Testis (tissue), 3 donors: Measurements from ENCODE around the gene LIMK2. TPM values are rescaled to one million over a fixed set of nuclear protein-coding genes. Genes with fewer than 3 reads are reported as not detected.

Source experiments
- DNase-seq: peaks from one replicate; pipeline ENCODE4 v3.0.0-alpha.2; 2019
- H3K27ac ChIP-seq, 2 donors: fragments of 200-600 bp; sonication (generic); one replicate each; pipeline ENCODE4 v1.5.1; 2019
- H3K27me3 ChIP-seq: fragments of 200-600 bp; sonication (generic); one replicate; pipeline ENCODE4 v1.5.1; 2019
- H3K36me3 ChIP-seq: fragments of 200-600 bp; sonication (generic); one replicate; pipeline ENCODE4 v1.5.1; 2017; ENCODE audit warnings: low read depth; ENCODE audit errors: missing control alignments
- H3K4me1 ChIP-seq: fragments of 200-600 bp; sonication (generic); one replicate; pipeline ENCODE4 v1.5.1; 2019
- H3K4me3 ChIP-seq, 2 donors: fragments of 200-600 bp; sonication (generic); one replicate each; pipeline ENCODE4 v1.5.1; 2017 to 2019
- H3K9me3 ChIP-seq: fragments of 200-600 bp; sonication (generic); one replicate; pipeline ENCODE4 v1.5.1; 2017
- CTCF ChIP-seq, 3 experiments: fragments of 450-650 bp in 2 of 3; fragments of 200-600 bp in 1 of 3; sonication (generic) in 1 of 3; IDR thresholded peaks; one replicate each; pipeline ENCODE4 v1.5.1; 2016 to 2019; ENCODE audit warnings: antibody characterized with exemption in 3 of 3, mild to moderate bottlenecking in 2 of 3, moderate library complexity in 1 of 3
- POLR2A ChIP-seq: fragments of 450-650 bp; IDR thresholded peaks from one replicate; pipeline ENCODE4 v1.6.1; 2017; ENCODE audit warnings: antibody characterized with exemption, mild to moderate bottlenecking, moderate library complexity
- WGBS, 2 donors: methylation state at CpG; one replicate each; pipeline ENCODE4 v1.1.5; 2018; 5-methylcytosine and 5-hydroxymethylcytosine counted together
- intact Hi-C: fragments of 100-400 bp; cut with DNase I; formaldehyde crosslinking; loops from one replicate; pipeline ENCODE4 v1.15.1; 2023; ENCODE audit warnings: low total_unique reads
- polyA plus RNA-seq: library from polyadenylated mRNA; stranded (reverse); fragments of 350-450 nt; fragmentation: Illumina TruSeq; extraction: RNeasy Lipid Tissue Mini Kit (QIAGEN cat#74804); gene quantifications from one replicate; pipeline ENCODE4 v1.2.3, GENCODE V29; 2014; ENCODE audit warnings: low read depth, low replicate concordance; ENCODE audit not compliant: insufficient read depth
- total RNA-seq, 2 donors: library from RNA; depleted of rRNA; stranded (reverse); fragments of >200 nt; gene quantifications; one replicate each; pipeline ENCODE4 v1.2.3, GENCODE V29; 2016

LIMK2 gene
- total and polyA plus RNA-seq, 3 donors from 2014 or later = 51.7 to 101 (median 94.0) TPM

GRCh38 chr22:31206896-31207687, 5.0 kb upstream of the LIMK2 start:
- TF ChIP-seq CTCF (IDR thresholded peaks at IDR 0.05) = no peak
- no peak for TF ChIP-seq POLR2A
- intact Hi-C loops = loop anchor here (10.0 kb wide), 1 partner anchor 68 kb away; no protein-coding TSS in a partner anchor
- H3K27me3 ChIP-seq = no peaks in the 10 kb centered on the region
- H3K9me3 ChIP-seq = no peaks in the 10 kb centered on the region
- no peak overlapping the region for H3K27ac ChIP-seq
- DNase-seq = no peak
- no peaks in the 10 kb centered on the region for H3K36me3 ChIP-seq
- WGBS, 2 donors = 65% methylated on average over 6 to 8 of the region's 8 CpGs
- H3K4me1 ChIP-seq = no peaks in the 10 kb centered on the region
- H3K4me3 ChIP-seq = no peak overlapping the region

GRCh38 chr22:31210556-31211421, 1.3 kb upstream of the LIMK2 start:
- Histone ChIP-seq H3K9me3 (no peaks in the 10 kb centered on the region), H3K4me3 (no peak overlapping the region), H3K27me3 (no peaks in the 10 kb centered on the region), H3K27ac (peak overlapping the region in 1 of 2 donors; percentile 61), H3K4me1 (peaks cover 6% of the 10 kb centered on the region), H3K36me3 (no peaks in the 10 kb centered on the region)
- DNase-seq = no peak
- 46 to 73% methylated on average over 8 of the region's 8 CpGs for WGBS, 2 donors
- TF ChIP-seq POLR2A = no peak
- no peak for TF ChIP-seq CTCF (IDR thresholded peaks at IDR 0.05)
- intact Hi-C loops = no loop called here

GRCh38 chr22:31211482-31211861, 626 bp upstream of the LIMK2 start:
- Histone ChIP-seq H3K27me3 (no peaks in the 10 kb centered on the region), H3K9me3 (no peaks in the 10 kb centered on the region), H3K4me1 (peaks cover 8% of the 10 kb centered on the region), H3K36me3 (no peaks in the 10 kb centered on the region), H3K27ac (peak overlapping the region in 1 of 2 donors; percentile 61), H3K4me3 (peak overlapping the region; percentile 77 to 95)
- no peak for DNase-seq
- WGBS, 2 donors = 54 to 62% methylated on average over 6 to 7 of the region's 7 CpGs
- intact Hi-C loops = no loop called here
- TF ChIP-seq CTCF (IDR thresholded peaks at IDR 0.05) (no peak), POLR2A (no peak)

DNA sequence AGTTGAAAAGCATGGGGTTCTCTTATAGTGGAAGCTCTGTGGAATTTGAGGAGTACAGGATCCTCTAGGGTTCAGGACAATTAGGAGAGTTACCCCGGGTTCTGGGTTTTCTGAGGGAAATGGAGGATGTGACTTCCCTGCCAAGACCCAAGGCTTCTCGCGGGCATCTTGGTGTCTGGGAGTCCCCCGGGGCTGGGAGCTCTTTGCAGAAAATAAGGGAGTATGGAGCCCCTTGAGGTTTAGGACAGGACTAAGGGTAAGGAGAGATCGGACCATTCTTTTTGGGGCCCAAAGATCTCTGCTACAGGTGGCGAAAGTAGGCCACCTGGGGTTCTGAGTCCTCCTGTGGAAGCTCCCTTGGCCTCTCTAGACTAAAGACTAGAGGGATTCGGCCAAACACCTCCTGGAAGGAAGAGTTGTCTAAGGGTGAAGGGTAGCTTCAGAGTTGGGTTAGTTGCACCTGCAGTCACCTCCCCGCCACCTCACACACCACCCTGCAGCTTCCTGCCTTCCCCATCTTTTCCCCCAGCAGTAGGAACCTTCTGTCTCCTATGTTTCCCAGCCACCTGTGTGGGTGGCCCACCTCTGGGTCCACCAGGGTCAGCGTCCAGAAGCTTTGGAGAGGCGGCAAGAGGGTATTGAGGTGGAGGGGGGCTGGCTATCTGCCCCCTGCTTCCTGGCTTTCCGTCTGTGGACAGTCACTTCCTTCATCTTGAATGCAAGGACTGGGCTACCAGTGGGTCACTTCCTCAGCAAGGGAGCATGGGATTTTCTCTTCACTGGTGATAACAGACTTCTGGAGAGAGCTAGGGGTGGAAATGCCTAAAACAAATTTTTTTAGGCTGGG, 908 bp downstream of the LIMK2 start:
- intact Hi-C loops = no loop called here
- H3K9me3 ChIP-seq = no peaks in the 10 kb centered on the region
- no peak for DNase-seq

More for the DNA sequence above, 908 bp downstream of the LIMK2 start:
- Histone ChIP-seq H3K27me3 (no peaks in the 10 kb centered on the region), H3K27ac (peak overlapping the region; percentile 61 to 84), H3K4me3 (peak overlapping the region; percentile 77 to 95), H3K4me1 (peaks cover 22% of the 10 kb centered on the region), H3K36me3 (no peaks in the 10 kb centered on the region)
- WGBS, 2 donors = 25 to 26% methylated on average over 10 to 11 of the region's 11 CpGs
- TF ChIP-seq CTCF (IDR thresholded peaks at IDR 0.05) = no peak
- TF ChIP-seq POLR2A = no peak
